ENCODE data around the gene LHX6.

- TF ChIP-seq, protein P1, sequence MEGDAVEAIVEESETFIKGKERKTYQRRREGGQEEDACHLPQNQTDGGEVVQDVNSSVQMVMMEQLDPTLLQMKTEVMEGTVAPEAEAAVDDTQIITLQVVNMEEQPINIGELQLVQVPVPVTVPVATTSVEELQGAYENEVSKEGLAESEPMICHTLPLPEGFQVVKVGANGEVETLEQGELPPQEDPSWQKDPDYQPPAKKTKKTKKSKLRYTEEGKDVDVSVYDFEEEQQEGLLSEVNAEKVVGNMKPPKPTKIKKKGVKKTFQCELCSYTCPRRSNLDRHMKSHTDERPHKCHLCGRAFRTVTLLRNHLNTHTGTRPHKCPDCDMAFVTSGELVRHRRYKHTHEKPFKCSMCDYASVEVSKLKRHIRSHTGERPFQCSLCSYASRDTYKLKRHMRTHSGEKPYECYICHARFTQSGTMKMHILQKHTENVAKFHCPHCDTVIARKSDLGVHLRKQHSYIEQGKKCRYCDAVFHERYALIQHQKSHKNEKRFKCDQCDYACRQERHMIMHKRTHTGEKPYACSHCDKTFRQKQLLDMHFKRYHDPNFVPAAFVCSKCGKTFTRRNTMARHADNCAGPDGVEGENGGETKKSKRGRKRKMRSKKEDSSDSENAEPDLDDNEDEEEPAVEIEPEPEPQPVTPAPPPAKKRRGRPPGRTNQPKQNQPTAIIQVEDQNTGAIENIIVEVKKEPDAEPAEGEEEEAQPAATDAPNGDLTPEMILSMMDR (IDR thresholded peaks at IDR 0.05; ENCODE audit: insufficient read depth, low read depth, low read length) = no peak
- no peak for TF ChIP-seq EZH2 (IDR thresholded peaks at IDR 0.05; ENCODE audit: insufficient read depth, low read length)
Measured at GRCh38 chr9:122234022-122234748, 5.4 kb upstream of the LHX6 start.
